HepG2 (cell line): Measurements from ENCODE around the gene ANKRD13D. TPM values are rescaled to one million over a fixed set of nuclear protein-coding genes. Genes with fewer than 3 reads are reported as not detected.

Source experiments
- AKAP8 ChIP-seq: sonication (generic); formaldehyde crosslinking; IDR thresholded peaks from 2 replicates; pipeline ENCODE4 v1.5.1; 2020; ENCODE audit warnings: mild to moderate bottlenecking, missing genetic modification reagents
- BHLHE40 ChIP-seq: IDR thresholded peaks from 2 replicates; pipeline ENCODE4 v1.6.1; 2011; ENCODE audit warnings: low read length, improper control_type of control experiment
- FOXO4 ChIP-seq: sonication (generic); formaldehyde crosslinking; conservative IDR thresholded peaks from 2 replicates; pipeline ENCODE4 v1.8.1; 2023; ENCODE audit warnings: missing genetic modification reagents
- GZF1 ChIP-seq: sonication (generic); formaldehyde crosslinking; IDR thresholded peaks from 2 replicates; pipeline ENCODE4 v1.5.1; 2020; ENCODE audit warnings: mild to moderate bottlenecking, missing genetic modification reagents
- HDAC1 ChIP-seq: sonication (generic); formaldehyde crosslinking; IDR thresholded peaks from 2 replicates; pipeline ENCODE4 v1.5.1; 2020; ENCODE audit warnings: mild to moderate bottlenecking, missing genetic modification reagents
- HOXD1 ChIP-seq: sonication (generic); formaldehyde crosslinking; IDR thresholded peaks from 2 replicates; pipeline ENCODE4 v1.5.0; 2020; ENCODE audit warnings: missing genetic modification reagents
- PHF5A ChIP-seq: IDR thresholded peaks from one replicate; pipeline ENCODE4 v1.6.1; 2018; ENCODE audit warnings: low read depth, missing genetic modification reagents; ENCODE audit not compliant: unreplicated experiment
- PPARG ChIP-seq: conservative IDR thresholded peaks from 2 replicates; pipeline ENCODE4 v1.6.1; 2016; ENCODE audit warnings: missing biosample characterization, missing genetic modification reagents
- PRMT3 ChIP-seq: sonication (generic); formaldehyde crosslinking; IDR thresholded peaks from 2 replicates; pipeline ENCODE4 v1.8.1; 2022; ENCODE audit warnings: low read depth, mild to moderate bottlenecking, moderate library complexity, missing genetic modification reagents, borderline replicate concordance
- RARA ChIP-seq: IDR thresholded peaks from 2 replicates; pipeline ENCODE4 v1.6.1; 2016; ENCODE audit warnings: missing genetic modification reagents, missing compliant biosample characterization
- RBAK ChIP-seq: sonication (generic); formaldehyde crosslinking; IDR thresholded peaks from 2 replicates; pipeline ENCODE4 v1.5.1; 2020; ENCODE audit warnings: mild to moderate bottlenecking, missing genetic modification reagents
- TRIM22 ChIP-seq: fragments of 450-650 bp; IDR thresholded peaks from 2 replicates; pipeline ENCODE4 v1.6.1; 2017
- ZBTB38 ChIP-seq: sonication (generic); formaldehyde crosslinking; IDR thresholded peaks from 2 replicates; pipeline ENCODE4 v1.5.1; 2020; ENCODE audit warnings: mild to moderate bottlenecking, missing genetic modification reagents
- ZFAT ChIP-seq: sonication (generic); formaldehyde crosslinking; conservative IDR thresholded peaks from 2 replicates; pipeline ENCODE4 v1.8.1; 2023; ENCODE audit warnings: missing genetic modification reagents, inconsistent platforms
- ZFP36 ChIP-seq: fragments of 150-350 bp; IDR thresholded peaks from 2 replicates; pipeline ENCODE4 v1.6.1; 2018; ENCODE audit warnings: borderline replicate concordance, low read length, low read depth; ENCODE audit not compliant: partially characterized antibody
- ZHX2 ChIP-seq, 2 experiments: sonication (generic) in 1 of 2; formaldehyde crosslinking in 1 of 2; IDR thresholded peaks; 2 replicates each; pipeline versions ENCODE4 v1.6.1 to v1.9.0; 2014 to 2022; ENCODE audit warnings: antibody characterized with exemption in 1 of 2, borderline replicate concordance in 1 of 2, inconsistent platforms in 1 of 2, low read depth in 1 of 2, missing genetic modification reagents in 1 of 2
- ZNF101 ChIP-seq: sonication (generic); formaldehyde crosslinking; IDR thresholded peaks from 2 replicates; pipeline ENCODE4 v1.4.0; 2020; ENCODE audit warnings: mild to moderate bottlenecking, low read depth, missing genetic modification reagents, borderline replicate concordance
- ZNF225 ChIP-seq: sonication (generic); formaldehyde crosslinking; IDR thresholded peaks from 2 replicates; pipeline ENCODE4 v1.4.0; 2020; ENCODE audit warnings: mild to moderate bottlenecking, missing genetic modification reagents
- ZNF44 ChIP-seq: sonication (generic); formaldehyde crosslinking; IDR thresholded peaks from 2 replicates; pipeline ENCODE4 v1.5.1; 2020; ENCODE audit warnings: mild to moderate bottlenecking, missing genetic modification reagents
- ZNF670 ChIP-seq: sonication (generic); formaldehyde crosslinking; IDR thresholded peaks from 2 replicates; pipeline ENCODE4 v1.8.0; 2022; ENCODE audit warnings: mild to moderate bottlenecking, missing genetic modification reagents, borderline replicate concordance
- ZNF7 ChIP-seq: IDR thresholded peaks from 2 replicates; pipeline ENCODE4 v1.6.1; 2016; ENCODE audit warnings: missing biosample characterization, missing genetic modification reagents
- polyA plus RNA-seq, 8 experiments: library from polyadenylated mRNA; depleted of rRNA in 3 of 8; stranded (reverse) in 7 of 8; unstranded in 1 of 8; fragments of >200 nt; fragmentation: Illumina TruSeq in 4 of 8; extraction: Trizol in 4 of 8; gene quantifications; 2 replicates each; pipeline versions ENCODE4 v1.2.1 to v1.2.3, GENCODE V29; 2011 to 2016; ENCODE audit warnings: low read depth in 4 of 8, missing spikeins in 1 of 8, mixed read lengths in 1 of 8; ENCODE audit not compliant: insufficient read depth in 1 of 8
- total RNA-seq, 5 experiments: library from RNA; depleted of rRNA; stranded (reverse); fragments of >200 nt; fragmentation: Illumina TruSeq; extraction: Trizol; gene quantifications; 2 replicates each; pipeline ENCODE4 v1.2.3, GENCODE V29; 2016; ENCODE audit warnings: low read depth in 1 of 5

ANKRD13D gene
- total and polyA plus RNA-seq, 2 of the 13 experiments (the other 11 are each of a cell fraction or from before 2014, with no cell fraction given), result 18.6 to 27.3 TPM

GRCh38 chr11:67267188-67268080 lies 21.7 kb upstream of the ANKRD13D start (continued):
- no peak for TF ChIP-seq ZHX2 (IDR thresholded peaks at IDR 0.05; ENCODE audit: low read depth)
- no peak for TF ChIP-seq ZHX2 (CRISPR knock-in tag; IDR thresholded peaks at IDR 0.05; ENCODE audit: borderline replicate concordance)
- TF ChIP-seq AKAP8 (CRISPR knock-in tag), result no peak
- TF ChIP-seq ZNF670 (CRISPR knock-in tag), result no peak
- 0 out of 2 replicates have a peak, but pooled peaks have one; percentile 18 for TF ChIP-seq RBAK (CRISPR knock-in tag)
- TF ChIP-seq PRMT3 (CRISPR knock-in tag), result no peak
- TF ChIP-seq PHF5A, result no peak
- peak; percentile 83 for TF ChIP-seq ZNF7 (CRISPR knock-in tag)
- no peak for TF ChIP-seq TRIM22
- TF ChIP-seq FOXO4 (CRISPR knock-in tag), result 0 out of 2 replicates have a peak, but pooled peaks have one; percentile 66
- no peak for TF ChIP-seq ZFAT (CRISPR knock-in tag)
- TF ChIP-seq ZFP36, result no peak
- 0 out of 2 replicates have a peak, but pooled peaks have one; percentile 5 for TF ChIP-seq RARA
- TF ChIP-seq ZNF101, result no peak
- TF ChIP-seq ZNF44 (CRISPR knock-in tag), result no peak
- no peak for TF ChIP-seq BHLHE40
- TF ChIP-seq ZNF225 (CRISPR knock-in tag), result no peak
- TF ChIP-seq ZBTB38, result peak; percentile 64; the same call in 1 of the 2 replicates
- 0 out of 2 replicates have a peak, but pooled peaks have one; percentile 19 for TF ChIP-seq GZF1 (CRISPR knock-in tag)
- TF ChIP-seq HDAC1 (CRISPR knock-in tag), result peak; percentile 67
- TF ChIP-seq HOXD1, result no peak
- peak; percentile 88 for TF ChIP-seq PPARG
